ENCODE data around the gene CELSR2.

Gene CELSR2

DNA sequence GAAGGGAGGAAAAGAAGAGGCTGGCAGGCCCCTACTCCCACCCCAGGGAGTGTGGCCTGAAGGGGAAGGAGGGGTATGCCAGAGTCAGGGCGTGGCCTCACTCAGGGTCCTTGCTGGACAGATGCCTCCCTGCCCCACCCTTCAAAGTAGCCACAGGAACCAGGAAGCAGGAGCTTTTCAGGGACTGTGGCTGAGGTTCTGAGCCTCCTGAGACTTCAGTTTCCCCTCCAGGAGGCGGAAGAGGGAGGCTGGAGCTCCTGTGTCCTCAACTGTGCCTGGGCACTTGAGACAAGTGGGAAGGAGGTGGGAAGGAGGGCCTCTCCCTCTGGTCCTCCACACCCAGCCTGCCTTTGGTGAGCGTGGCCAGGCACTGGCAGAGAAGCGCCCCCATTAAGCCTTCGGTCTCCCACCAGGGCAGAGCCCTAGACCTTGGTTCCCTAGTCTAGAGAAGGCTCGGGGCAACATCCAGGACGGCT is 5.3 kb downstream of the CELSR2 start:
- TF ChIP-seq SIN3A (IDR thresholded peaks at IDR 0.05; ENCODE audit: borderline replicate concordance, insufficient read depth, low read length): no peak
- TF ChIP-seq, protein P1, sequence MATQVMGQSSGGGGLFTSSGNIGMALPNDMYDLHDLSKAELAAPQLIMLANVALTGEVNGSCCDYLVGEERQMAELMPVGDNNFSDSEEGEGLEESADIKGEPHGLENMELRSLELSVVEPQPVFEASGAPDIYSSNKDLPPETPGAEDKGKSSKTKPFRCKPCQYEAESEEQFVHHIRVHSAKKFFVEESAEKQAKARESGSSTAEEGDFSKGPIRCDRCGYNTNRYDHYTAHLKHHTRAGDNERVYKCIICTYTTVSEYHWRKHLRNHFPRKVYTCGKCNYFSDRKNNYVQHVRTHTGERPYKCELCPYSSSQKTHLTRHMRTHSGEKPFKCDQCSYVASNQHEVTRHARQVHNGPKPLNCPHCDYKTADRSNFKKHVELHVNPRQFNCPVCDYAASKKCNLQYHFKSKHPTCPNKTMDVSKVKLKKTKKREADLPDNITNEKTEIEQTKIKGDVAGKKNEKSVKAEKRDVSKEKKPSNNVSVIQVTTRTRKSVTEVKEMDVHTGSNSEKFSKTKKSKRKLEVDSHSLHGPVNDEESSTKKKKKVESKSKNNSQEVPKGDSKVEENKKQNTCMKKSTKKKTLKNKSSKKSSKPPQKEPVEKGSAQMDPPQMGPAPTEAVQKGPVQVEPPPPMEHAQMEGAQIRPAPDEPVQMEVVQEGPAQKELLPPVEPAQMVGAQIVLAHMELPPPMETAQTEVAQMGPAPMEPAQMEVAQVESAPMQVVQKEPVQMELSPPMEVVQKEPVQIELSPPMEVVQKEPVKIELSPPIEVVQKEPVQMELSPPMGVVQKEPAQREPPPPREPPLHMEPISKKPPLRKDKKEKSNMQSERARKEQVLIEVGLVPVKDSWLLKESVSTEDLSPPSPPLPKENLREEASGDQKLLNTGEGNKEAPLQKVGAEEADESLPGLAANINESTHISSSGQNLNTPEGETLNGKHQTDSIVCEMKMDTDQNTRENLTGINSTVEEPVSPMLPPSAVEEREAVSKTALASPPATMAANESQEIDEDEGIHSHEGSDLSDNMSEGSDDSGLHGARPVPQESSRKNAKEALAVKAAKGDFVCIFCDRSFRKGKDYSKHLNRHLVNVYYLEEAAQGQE (IDR thresholded peaks at IDR 0.05; ENCODE audit: insufficient read depth in 1 of 2, low read depth in 2 of 2, low read length in 2 of 2): peak; percentile 22 to 37; a peak in 1 of 4 replicates

DNA sequence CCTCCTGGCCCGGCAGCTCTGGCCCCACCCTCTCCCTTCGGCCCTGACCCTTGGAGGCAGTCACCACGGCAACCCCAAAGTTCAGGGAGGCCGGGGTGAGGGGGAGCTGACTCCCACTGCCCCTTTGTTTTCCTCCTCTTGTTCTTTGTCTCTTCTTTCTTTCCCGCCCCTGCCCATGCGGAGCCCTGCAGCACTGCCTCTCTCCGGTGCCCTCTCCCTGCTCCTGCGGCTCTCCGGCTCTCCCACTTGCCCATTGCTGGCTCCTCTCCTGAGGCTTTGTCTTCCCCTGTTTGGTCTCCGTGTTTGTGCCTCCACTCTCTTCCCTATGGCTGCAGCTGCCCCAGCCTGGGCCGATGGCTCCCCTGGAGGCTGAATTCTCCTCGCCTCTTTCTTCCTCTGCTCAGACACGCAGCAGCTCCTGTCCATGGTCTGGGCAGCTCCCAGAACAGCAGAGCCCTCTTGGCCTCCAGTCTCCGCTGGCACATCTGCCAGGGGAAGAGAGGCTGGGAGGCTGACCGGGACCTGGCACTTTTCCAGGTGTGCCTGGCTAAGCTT is 5.8 kb downstream of the CELSR2 start:
- TF ChIP-seq, protein P1 (IDR thresholded peaks at IDR 0.05; ENCODE audit: insufficient read depth in 1 of 2, low read depth in 2 of 2, low read length in 2 of 2): peak in 1 of 2 experiments; percentile 32; a peak in 1 of 4 replicates
- no peak for TF ChIP-seq POLR2AphosphoS5 (IDR thresholded peaks at IDR 0.05; ENCODE audit: low read depth, low read length)

DNA sequence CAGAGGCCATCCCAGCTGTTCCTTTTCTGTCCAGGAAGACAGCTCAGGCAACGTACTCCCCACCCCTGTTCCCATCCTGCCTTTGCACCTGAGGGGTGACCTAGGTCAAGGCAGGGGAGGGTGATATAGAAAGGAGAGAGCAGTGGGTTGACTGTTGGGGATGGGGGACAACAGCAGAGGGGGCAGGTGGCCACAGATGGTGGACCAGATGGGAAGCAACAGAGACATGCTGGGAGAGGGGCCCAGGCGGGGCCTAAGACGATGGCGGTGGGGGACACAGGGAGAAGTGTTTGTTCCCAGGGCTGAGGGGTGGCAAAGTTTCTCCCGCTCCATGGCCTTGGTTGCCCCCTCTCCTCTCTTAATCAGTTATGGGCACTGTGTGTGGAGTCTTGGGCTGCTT is 6.3 kb downstream of the CELSR2 start:
- no peak for TF ChIP-seq POLR2AphosphoS5 (IDR thresholded peaks at IDR 0.05; ENCODE audit: low read depth, low read length)
- TF ChIP-seq, protein P1 (IDR thresholded peaks at IDR 0.05; ENCODE audit: insufficient read depth in 1 of 2, low read depth in 2 of 2, low read length in 2 of 2): no peak
- TF ChIP-seq FOXP2 (optimal IDR thresholded peaks at IDR 0.05; ENCODE audit: borderline replicate concordance, extremely low read depth, extremely low read length, insufficient read depth): no peak
- TF ChIP-seq SIN3A (IDR thresholded peaks at IDR 0.05; ENCODE audit: borderline replicate concordance, insufficient read depth, low read length): no peak
- TF ChIP-seq TAF1 (IDR thresholded peaks at IDR 0.05; ENCODE audit: borderline replicate concordance, insufficient read depth, low read length): no peak

DNA sequence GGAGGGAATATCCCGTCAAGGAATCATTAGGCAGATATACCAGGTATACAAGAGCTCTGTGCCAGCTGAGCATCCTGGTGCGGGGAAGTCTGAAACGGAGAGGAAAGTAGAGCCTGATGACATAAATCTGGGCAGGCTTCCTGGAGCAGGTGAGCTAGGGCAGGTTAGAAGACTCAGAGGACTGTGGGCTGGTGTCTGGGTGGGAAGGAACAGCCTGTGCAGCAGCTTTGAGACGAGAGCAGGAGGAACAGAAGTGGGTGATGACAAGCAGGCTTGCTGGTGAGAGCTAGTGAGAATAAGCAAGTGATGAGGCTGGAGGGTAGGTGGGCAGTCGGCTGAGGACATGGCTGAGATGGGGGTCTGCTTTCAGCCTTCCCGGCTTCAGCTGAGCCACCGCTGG is 6.7 kb downstream of the CELSR2 start:
- no peak for TF ChIP-seq SIN3A (IDR thresholded peaks at IDR 0.05; ENCODE audit: borderline replicate concordance, insufficient read depth, low read length)
- TF ChIP-seq, protein P1 (IDR thresholded peaks at IDR 0.05; ENCODE audit: insufficient read depth in 1 of 2, low read depth in 2 of 2, low read length in 2 of 2): no peak
- TF ChIP-seq TAF1 (IDR thresholded peaks at IDR 0.05; ENCODE audit: borderline replicate concordance, insufficient read depth, low read length): no peak
- no peak for TF ChIP-seq FOXP2 (optimal IDR thresholded peaks at IDR 0.05; ENCODE audit: borderline replicate concordance, extremely low read depth, extremely low read length, insufficient read depth)
- no peak for TF ChIP-seq POLR2AphosphoS5 (IDR thresholded peaks at IDR 0.05; ENCODE audit: low read depth, low read length)

DNA sequence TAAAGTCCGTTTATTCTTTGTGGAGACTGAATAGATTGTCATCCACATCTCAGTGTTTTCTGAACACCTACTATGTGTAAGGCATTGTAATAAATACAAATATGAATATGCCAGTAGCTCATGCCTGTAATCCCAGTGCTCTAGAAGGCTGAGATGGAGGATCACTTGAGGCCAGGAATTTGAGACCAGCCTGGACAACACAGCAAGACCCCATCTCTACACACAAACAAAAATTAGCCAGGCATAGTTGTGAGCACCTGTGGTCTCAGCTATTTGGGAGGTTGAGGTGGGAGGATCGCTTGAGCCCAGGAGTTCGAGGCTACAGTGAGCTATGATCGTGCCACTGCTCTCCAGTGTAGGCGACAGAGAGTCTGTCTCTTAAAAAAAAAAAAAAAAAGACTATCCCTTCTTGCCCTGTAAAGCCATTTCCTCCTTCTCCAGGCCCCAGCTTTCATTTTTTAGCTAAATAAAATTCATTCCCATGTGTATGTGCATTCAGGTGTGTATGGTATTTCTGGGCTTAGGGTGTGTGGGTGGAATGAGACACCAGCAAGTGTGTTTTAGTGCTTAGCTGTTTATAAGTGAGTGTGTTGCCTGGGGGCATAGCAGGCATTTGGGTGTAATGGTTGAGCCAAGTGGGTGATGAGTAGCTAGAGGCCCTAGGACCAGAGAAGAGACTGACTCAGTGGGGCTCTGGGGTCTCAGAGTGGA is 7.8 kb downstream of the CELSR2 start:
- TF ChIP-seq, protein P1 (IDR thresholded peaks at IDR 0.05; ENCODE audit: insufficient read depth in 1 of 2, low read depth in 2 of 2, low read length in 2 of 2): no peak
- no peak for TF ChIP-seq POLR2AphosphoS5 (IDR thresholded peaks at IDR 0.05; ENCODE audit: low read depth, low read length)
- TF ChIP-seq FOXP2 (optimal IDR thresholded peaks at IDR 0.05; ENCODE audit: borderline replicate concordance, extremely low read depth, extremely low read length, insufficient read depth): no peak
- no peak for TF ChIP-seq SIN3A (IDR thresholded peaks at IDR 0.05; ENCODE audit: borderline replicate concordance, insufficient read depth, low read length)
- no peak for TF ChIP-seq TAF1 (IDR thresholded peaks at IDR 0.05; ENCODE audit: borderline replicate concordance, insufficient read depth, low read length)
